Panc1 (cell line): ENCODE measurements around the gene SH3PXD2A.

Experiments
- POLR2AphosphoS5 ChIP-seq: IDR thresholded peaks from 2 replicates; pipeline ENCODE4 v1.6.1; 2012; ENCODE audit warnings: mild to moderate bottlenecking, low read depth, low read length, moderate library complexity
- SIN3A ChIP-seq: IDR thresholded peaks from 2 replicates; pipeline ENCODE4 v1.6.1; 2012; ENCODE audit warnings: low read depth, mild to moderate bottlenecking, low read length, moderate library complexity, borderline replicate concordance; ENCODE audit not compliant: insufficient read depth
- TCF7L2 ChIP-seq: IDR thresholded peaks from 2 replicates; pipeline ENCODE4 v1.6.1; 2011; ENCODE audit warnings: mild to moderate bottlenecking, low read depth, low read length, inconsistent platforms
- TF ChIP-seq, protein P1 (sequence below): fragments of 450-650 bp; IDR thresholded peaks from 2 replicates; pipeline ENCODE4 v1.5.1; 2017; ENCODE audit warnings: mild to moderate bottlenecking
- TF ChIP-seq, protein P2 (sequence below), 2 experiments: IDR thresholded peaks; 2 replicates each; pipeline ENCODE4 v1.6.1; 2011 to 2012; ENCODE audit warnings: low read depth in 2 of 2, control low read depth in 1 of 2, low read length in 1 of 2, mild to moderate bottlenecking in 1 of 2, moderate library complexity in 1 of 2; ENCODE audit not compliant: insufficient read depth in 1 of 2

GRCh38 chr10:103619424-103620351 lies 235.7 kb downstream of the SH3PXD2A start:
- TF ChIP-seq, protein P1, sequence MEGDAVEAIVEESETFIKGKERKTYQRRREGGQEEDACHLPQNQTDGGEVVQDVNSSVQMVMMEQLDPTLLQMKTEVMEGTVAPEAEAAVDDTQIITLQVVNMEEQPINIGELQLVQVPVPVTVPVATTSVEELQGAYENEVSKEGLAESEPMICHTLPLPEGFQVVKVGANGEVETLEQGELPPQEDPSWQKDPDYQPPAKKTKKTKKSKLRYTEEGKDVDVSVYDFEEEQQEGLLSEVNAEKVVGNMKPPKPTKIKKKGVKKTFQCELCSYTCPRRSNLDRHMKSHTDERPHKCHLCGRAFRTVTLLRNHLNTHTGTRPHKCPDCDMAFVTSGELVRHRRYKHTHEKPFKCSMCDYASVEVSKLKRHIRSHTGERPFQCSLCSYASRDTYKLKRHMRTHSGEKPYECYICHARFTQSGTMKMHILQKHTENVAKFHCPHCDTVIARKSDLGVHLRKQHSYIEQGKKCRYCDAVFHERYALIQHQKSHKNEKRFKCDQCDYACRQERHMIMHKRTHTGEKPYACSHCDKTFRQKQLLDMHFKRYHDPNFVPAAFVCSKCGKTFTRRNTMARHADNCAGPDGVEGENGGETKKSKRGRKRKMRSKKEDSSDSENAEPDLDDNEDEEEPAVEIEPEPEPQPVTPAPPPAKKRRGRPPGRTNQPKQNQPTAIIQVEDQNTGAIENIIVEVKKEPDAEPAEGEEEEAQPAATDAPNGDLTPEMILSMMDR, result no peak
- no peak for TF ChIP-seq SIN3A
- no peak for TF ChIP-seq POLR2AphosphoS5
- TF ChIP-seq TCF7L2, result no peak
- TF ChIP-seq, protein P2, sequence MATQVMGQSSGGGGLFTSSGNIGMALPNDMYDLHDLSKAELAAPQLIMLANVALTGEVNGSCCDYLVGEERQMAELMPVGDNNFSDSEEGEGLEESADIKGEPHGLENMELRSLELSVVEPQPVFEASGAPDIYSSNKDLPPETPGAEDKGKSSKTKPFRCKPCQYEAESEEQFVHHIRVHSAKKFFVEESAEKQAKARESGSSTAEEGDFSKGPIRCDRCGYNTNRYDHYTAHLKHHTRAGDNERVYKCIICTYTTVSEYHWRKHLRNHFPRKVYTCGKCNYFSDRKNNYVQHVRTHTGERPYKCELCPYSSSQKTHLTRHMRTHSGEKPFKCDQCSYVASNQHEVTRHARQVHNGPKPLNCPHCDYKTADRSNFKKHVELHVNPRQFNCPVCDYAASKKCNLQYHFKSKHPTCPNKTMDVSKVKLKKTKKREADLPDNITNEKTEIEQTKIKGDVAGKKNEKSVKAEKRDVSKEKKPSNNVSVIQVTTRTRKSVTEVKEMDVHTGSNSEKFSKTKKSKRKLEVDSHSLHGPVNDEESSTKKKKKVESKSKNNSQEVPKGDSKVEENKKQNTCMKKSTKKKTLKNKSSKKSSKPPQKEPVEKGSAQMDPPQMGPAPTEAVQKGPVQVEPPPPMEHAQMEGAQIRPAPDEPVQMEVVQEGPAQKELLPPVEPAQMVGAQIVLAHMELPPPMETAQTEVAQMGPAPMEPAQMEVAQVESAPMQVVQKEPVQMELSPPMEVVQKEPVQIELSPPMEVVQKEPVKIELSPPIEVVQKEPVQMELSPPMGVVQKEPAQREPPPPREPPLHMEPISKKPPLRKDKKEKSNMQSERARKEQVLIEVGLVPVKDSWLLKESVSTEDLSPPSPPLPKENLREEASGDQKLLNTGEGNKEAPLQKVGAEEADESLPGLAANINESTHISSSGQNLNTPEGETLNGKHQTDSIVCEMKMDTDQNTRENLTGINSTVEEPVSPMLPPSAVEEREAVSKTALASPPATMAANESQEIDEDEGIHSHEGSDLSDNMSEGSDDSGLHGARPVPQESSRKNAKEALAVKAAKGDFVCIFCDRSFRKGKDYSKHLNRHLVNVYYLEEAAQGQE (IDR thresholded peaks at IDR 0.05; ENCODE audit: insufficient read depth in 1 of 2, low read depth in 2 of 2, low read length in 1 of 2), result no peak
